D341Med (cell line): ENCODE data around the gene CASR.

Experiments used
- DNase-seq: peaks from one replicate; pipeline ENCODE4 v3.0.0; 2012; ENCODE audit warnings: low spot score

CASR gene

DNA sequence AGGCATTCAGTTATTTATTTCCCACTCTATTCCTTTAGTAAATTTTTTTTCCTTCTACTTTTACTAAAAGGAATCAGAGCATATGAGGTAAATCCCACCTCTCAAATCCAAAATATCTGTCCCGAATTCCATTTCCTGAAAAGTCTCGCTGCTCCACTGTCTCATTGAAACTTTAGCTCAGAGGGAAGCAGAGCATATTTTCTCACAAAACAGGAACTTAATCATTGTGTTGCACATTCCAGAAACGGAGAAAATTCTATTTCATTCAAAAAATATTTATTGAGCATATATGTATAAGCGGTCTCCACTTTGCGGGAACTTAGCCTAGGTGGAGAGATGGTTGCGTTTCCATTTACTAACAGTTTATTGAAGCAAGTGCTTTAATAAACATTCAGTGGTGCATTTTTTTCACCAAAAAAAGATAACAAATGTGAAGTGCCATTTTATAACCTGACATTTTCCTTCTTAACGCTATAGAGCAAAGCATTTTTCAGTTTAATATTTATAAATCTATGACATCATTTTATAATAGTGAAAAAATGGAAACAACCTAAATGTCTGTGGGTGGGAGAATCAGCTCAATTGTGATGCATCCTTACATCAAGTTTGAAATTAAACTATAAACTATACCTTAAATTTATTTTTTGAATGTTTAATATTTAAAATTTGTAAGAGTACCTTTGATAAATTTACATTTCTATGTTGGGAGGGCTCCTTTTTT is 74.3 kb downstream of the CASR start:
- DNase-seq = no peak

DNA sequence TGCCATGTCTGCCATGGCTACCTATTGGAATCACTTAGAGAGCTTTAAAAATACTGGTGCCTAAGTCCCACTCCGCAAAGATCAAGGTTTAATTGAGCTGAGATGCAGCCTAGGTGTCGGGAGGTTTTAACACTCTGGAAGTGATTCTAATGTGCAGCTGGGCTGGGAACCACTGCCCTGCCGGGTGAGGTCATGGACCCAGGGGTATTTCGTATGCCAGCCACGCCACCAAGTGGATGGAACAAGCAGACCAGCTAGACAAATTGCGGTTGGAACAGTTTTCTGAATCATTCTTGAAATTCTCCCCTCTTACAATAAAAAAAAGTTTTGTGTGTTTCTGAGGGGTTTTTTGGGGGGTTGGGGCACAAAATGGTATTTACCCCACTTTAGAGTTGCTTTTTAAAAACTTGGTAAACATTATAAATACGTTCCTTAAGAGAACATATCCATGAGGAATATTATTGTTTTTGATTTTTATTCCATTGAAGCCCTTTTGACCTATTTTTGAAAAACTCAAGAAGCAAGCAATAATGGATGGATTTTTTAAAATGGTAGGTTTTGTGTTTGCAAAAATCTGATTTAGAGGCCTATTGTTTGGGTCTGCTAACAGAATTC is 75.4 kb downstream of the CASR start:
- DNase-seq = peak; percentile 80

DNA sequence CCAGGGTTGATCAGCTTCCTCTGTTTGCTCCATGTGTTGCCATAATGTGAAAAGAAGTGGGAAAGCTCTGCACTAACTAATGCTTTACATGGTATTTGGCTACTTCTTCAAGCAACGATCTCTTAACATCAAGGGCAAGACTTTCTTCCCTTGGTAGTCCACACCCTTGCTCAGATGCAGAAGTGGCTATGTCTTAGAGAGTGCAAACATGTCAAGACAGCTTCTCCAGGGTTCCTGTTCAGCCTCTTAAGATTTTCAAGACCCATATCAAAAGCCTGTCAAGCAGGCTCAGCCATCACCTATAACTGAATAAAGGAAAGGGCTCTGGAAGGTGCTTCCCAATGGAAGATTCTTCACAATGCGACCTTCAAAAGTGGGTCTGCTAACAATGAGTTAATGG is 76.7 kb downstream of the CASR start:
- DNase-seq = no peak

DNA sequence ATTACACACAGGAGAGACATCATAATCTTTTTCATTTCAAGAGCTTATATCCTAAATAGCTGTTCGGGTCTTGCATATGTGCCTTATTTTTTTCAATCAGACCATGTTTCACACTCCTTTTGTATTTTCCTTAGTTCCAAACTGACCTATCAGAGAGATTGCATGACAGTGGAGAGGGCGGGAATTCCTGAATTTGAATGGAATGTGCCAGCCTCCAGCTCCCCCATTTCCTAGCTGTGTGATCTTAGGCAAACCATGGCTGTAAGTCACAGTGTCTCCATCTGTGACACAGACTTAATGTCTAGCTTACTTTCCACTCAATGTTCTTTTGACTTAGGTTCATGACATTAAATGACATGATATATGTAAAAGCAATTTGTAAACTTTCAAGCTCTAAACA is 79.6 kb downstream of the CASR start:
- DNase-seq = no peak

DNA sequence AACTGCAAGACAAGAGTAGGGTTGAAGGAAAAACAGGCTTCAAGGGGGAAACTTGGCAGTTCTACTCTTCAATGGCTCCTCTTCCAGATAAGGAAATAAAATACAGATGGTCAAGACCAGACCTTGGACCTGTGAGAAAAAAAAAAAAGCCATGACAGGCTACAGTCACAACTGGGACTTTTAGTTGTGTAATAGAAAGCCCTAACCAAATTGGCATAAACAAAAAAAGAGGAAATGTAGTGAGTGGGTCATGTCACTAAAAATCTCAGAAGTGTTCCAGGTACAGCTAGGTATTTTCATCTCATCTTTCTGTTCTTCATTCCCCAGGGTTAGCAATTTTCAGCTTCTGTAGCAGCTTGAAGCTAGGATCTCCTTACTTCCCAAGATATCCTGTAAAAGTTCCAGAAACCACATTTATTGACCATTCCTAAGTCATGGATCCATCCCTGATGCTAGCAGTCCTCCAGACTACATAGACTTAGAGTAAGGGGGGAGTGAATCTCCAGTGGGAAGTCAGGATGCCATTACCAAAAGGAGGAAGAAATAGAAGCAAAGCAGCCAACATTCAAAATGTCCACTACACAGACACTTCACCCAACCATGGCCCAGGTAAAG is 80.6 kb downstream of the CASR start:
- no peak for DNase-seq

DNA sequence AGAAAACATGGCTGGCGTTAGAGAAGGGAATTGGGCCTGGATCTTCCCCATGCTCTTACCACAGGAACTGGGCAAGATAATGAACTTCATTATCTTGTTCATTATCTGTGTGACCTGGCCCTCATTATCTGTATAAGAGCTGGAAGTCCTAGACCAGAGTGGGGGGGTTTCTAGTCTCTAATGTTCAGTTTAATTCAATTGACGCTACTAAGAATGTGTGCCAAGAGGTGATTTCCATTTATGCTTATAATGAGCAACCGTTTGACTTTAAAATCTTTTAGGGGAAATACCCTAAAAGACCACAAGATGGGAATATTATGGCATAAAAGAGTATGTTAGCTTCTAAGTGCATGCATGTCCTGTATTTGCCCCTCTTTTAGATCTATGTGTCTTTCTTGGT is 82.5 kb downstream of the CASR start:
- DNase-seq = no peak

DNA sequence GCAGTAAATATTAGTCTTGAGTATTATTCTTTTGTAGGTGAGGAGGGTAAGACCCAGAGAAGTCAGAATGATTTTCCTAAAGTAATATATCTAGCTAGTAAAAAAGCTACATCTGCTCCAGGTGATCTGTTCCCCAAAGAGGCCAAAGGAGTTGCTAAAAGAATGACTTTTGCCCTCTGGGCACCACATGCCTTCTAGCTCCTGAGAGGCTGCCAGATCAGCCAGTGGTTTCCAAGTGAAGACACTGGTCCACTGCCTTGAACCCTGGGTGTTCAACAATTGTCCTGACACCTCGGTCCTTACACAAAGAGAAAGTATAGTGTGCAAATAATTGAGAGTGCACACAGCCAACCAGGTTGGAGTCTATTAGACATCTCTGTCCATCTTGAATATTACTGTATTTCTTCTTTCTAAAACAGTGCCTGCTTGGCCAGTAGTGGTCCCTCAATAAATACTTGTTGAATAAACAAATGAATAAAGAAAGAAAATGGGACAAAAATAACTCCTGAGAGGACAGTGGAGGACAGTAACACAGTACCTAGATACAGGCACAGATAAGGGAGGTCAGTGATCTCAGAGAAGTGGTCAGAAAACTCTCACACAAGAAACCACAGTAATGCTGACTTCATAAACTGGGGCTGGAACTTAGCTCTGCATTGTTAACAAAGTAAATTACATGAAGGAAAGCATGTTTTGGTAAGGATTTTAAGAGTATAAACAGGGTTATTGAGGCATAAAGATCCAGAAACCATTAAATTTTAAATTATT is 85.0 kb downstream of the CASR start:
- no peak for DNase-seq

DNA sequence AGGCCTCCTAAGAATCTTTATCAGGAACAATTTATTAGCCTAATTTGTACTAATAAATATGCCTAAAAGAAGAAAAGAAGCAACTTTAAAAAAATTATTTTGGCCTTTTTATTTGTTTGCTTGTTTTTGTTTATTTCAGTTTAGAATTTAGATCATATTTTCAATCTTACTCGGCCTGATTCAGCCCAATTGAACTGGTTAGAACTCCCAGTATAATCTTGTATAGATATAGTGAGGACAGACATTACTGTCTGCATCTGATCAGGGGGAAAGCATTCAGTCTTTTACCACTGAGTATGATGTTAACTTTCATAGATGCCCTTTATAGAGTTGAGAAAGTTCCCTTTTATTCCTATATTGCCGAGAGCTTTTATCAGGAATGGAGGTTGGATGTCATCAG is 85.6 kb downstream of the CASR start:
- no peak for DNase-seq

DNA sequence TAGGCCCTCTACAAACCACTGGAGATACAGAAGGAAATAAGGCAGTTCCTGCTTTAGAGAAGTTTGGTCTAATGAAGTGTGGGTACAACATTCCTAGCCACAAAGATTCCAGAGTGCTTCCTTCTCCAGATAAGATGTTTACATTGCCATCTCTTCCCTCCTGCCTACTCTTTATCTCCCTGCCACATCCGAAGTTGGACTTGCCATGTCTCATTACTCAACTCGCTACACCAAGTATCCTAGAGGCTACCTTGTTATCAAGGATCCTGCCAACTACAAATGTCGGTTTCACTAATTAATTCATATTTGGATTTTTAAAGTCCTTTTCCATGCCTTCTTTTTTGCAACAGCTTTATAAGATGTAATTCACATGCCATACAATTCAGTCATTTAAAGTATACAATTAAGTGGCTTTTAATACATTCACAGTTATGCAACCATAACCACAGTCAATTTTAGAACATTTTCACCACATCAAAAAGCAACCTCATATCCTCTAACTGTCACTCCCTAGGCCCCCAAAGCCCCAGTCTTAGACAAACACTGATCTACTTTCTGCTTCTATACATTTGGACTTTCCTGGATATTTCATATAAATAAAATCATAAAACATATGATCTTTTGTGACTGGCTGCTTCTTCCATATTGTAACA is 87.9 kb downstream of the CASR start:
- no peak for DNase-seq

DNA sequence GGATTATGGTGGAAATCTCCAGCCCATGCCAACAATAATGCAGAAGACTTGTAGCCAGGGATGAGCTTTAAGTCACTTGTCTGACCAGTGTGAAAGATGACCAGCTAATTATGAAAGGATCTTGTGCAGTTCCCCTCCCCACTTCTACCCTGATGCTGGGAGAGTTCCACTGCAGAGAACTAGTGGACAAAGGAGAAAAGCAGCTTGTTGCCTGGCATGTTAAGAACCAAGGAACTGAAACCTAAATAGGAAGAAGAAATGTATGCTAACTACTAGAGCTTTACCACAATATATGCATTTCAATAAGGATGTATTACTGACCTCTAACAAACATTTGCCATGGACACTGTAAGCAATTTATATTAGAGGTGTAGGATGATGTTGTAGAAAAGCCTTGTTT is 89.4 kb downstream of the CASR start:
- no peak for DNase-seq

DNA sequence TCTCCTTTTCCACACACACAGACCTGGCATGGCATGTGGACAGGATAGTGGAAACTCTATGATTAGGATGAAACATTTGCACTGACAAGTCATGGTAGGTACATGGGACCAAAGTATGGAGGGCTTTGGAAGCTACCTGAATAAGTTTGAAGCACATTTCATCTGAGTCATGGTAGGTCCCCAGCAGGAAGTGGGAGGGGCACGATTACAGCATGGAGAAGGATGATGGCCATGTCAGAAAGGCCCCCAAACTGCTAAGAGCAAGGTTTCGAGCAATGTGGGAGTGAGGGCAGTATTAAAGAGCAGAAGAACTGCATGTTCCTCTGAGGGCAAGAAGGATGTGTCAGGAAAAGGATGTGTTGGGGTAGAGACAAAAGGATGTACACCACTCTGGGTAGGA is 90.0 kb downstream of the CASR start:
- DNase-seq = no peak

DNA sequence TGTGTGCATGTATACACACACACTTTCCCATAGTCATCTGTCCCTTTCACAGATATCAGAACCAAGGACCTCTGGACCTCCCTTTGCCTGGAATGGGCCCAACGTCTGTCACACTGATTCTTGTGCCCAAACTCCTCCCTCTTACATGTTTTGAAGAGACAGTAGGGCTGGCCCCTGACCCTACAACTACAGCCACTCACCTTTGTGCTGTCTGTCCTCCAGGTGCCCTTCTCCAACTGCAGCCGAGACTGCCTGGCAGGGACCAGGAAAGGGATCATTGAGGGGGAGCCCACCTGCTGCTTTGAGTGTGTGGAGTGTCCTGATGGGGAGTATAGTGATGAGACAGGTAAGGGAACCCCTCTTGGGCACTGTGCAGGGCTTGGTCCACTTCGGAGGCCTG is 98.4 kb downstream of the CASR start:
- no peak for DNase-seq

DNA sequence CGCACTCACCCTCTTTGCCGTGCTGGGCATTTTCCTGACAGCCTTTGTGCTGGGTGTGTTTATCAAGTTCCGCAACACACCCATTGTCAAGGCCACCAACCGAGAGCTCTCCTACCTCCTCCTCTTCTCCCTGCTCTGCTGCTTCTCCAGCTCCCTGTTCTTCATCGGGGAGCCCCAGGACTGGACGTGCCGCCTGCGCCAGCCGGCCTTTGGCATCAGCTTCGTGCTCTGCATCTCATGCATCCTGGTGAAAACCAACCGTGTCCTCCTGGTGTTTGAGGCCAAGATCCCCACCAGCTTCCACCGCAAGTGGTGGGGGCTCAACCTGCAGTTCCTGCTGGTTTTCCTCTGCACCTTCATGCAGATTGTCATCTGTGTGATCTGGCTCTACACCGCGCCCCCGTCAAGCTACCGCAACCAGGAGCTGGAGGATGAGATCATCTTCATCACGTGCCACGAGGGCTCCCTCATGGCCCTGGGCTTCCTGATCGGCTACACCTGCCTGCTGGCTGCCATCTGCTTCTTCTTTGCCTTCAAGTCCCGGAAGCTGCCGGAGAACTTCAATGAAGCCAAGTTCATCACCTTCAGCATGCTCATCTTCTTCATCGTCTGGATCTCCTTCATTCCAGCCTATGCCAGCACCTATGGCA is 100.5 kb downstream of the CASR start:
- no peak for DNase-seq

DNA sequence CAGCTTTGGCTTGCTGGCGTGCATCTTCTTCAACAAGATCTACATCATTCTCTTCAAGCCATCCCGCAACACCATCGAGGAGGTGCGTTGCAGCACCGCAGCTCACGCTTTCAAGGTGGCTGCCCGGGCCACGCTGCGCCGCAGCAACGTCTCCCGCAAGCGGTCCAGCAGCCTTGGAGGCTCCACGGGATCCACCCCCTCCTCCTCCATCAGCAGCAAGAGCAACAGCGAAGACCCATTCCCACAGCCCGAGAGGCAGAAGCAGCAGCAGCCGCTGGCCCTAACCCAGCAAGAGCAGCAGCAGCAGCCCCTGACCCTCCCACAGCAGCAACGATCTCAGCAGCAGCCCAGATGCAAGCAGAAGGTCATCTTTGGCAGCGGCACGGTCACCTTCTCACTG is 101.0 kb downstream of the CASR start:
- DNase-seq = no peak

DNA sequence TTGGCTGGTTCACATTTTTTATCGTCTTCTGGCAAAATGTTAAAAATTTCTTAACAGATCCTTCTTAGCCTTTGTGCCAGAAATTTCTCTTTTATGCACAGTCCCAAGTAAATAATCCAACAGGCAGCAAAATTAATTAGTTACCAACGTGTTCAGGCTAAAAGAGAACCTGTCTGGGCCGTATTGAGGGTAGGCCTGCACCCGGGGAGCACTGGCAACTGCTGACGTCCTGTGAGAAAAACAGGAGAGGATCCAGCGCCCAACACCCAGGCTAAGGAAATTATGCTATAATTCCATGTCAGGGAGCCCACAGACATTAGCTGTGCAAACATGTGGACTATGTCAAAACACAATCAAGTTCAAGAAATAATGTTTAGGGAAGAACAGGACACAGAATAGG is 110.9 kb downstream of the CASR start:
- no peak for DNase-seq

DNA sequence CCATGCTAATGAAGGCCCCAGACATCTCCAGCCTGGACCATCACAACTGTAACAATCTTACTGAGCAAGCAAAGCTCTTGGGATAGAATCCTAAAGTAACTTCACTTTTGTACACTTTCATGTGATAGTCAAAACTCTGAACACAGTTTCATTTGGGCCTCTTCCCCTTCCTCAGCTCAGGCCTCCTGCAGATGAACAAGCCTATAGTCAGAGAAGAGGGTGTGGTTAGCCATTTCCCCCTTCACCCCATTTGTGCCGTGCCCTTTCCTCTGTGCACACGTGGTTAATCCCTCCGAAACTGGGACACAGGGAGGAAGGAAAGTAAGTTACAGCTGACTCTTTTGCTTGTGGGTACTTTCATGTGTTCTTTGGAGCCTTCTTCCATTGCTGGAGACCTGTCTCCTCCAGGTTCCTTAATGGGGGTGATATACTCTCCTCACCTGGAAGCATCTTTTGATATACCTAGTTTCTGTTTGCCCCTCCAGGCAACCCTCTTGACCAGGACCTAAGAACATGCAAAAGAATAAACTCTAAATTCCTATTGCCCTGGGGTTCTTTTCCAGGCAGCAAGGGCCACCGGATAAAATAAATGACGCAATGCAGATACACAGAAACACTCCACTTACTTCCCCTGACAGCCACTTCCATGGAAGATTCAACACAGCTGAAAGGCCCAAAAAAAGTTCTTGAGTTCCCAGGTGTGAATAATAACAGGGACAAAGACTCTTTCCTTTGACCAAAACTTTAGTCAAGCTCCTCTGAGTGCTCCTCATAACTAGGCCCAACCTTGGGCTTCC is 112.0 kb downstream of the CASR start:
- DNase-seq = no peak

DNA sequence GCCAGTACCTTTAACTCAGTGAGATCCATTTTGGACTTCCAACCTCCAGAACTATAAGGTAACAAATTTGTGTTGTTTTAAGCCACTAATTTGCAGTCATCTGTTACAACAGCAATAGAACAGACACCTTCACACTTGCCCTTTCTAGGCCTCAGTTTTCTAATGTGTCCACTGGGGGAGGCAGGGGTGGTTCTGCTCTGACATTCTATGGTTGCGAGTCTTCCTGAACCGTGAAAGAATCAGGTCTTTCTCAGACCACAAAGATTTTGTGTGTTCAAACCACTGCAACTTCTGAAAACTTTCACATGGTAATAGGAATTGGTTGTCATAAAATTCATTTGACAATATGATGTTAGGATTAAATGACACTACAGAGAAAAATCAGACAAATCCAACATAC is 114.8 kb downstream of the CASR start:
- no peak for DNase-seq

DNA sequence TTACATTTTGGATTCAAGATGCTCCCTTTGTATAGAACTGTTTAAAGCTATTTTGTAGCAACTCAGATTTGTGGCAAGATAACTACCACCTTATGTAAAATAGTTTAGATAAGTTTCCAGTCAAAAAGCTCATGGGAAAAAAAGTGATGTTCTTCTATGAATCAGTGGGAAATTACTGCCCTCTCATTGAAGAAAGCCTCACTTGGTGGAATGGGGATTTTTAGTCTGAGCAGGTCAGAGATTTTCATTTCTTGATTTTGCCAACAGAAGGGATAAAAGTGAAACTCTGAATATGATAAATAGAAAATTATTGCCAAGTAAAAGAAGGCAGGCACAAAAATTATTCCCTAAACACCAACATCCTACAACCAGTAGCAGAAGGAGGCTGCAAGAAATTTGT is 115.7 kb downstream of the CASR start:
- no peak for DNase-seq

DNA sequence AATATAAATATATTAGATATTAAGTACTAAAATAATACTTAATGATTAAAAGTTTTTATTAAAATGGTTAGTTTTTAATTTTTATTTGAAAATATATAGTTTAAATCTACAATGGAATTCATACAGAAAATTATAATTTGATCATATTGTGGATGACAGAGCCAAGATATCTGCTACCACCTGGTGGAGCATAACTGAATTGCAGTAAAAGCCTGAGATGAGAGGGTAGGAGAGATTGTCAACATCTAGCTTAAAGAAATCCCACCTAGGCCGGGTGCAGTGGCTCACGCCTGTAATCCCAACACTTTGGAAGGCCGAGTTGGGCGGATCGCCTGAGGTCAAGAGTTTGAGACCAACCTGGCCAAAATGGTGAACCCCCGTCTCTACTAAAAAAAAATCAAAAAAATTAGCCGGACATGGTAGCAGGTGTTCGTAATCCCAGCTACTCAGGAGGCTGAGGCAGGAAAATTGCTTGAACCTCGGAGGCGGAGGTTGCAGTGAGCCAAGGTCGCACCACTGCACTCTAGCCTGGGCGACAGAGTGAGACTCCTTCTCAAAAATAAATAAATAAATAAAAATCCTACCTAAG is 116.5 kb downstream of the CASR start:
- DNase-seq = peak; percentile 41

DNA sequence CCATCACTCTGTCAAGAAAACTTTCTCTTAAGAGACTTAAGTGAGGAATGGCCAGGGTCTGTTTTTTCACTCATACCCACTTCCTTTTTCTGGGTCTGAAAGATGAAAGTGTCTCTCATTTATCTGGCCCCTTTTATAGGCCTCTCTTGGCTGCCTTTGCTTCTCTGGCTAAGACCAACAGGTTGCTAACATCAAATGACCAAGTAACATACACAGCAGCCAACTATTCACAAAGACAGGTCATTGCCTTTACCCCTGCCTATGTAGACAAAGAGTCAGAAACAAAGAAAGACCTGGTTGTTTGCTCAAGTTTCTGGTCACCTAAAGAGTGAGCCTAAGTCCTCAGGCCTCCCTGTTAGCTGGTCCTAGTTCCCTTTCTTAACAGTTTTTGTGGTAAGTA is 117.6 kb downstream of the CASR start:
- DNase-seq = no peak
